NCI-H2227 (cell line): ENCODE results near the gene SEMA3F.
A peak's percentile ranks its signal among the peaks of the same experiment; 100 is the strongest.

ENCODE experiments used
- DNase-seq: peaks from one replicate; lab custom pipeline; 2025; ENCODE audit not compliant: unreplicated experiment; lab: John Stamatoyannopoulos, UW

SEMA3F gene

GRCh38 chr3:50155491-50155878 is 361 bp downstream of the SEMA3F start:
- no peak for DNase-seq

- DNase-seq = no peak
Measured at GRCh38 chr3:50155891-50156290, 767 bp downstream of the SEMA3F start.

GRCh38 chr3:50156549-50157493 is 1.7 kb downstream of the SEMA3F start:
- DNase-seq = peak; percentile 22

DNA sequence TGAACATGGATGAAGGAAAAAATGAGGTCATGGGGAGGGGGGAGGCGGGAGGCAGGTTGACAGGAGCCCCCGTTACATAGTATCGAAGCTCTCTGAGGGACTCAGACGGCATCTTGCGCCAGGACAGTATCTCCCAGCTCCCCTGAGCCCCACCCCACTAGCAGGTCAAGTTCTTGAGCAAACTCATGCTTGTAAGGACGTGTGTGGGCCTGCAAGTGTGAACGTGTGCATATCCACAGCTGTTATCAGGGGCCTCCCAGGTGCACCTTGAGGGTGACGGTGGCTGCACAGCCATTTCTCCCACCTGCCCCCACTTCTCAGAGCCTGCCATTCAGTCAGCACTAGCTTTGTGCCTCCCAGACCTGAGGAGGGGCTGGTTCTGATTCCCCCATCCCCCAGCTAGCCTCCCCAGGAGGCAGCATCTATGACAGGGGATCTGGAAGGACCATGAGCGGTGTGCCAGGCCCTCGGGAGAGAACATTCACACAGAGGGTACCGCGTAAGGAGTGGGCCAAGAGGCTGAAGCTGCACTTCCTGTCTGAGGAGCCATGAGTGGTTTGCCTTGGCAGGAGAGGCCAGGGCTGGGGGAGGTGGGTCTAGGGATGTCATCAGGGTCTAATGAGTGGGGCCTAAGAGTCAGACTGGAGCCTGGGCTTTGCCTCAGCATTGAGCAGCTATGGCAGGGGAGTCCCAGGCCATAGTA is 2.9 kb downstream of the SEMA3F start:
- no peak for DNase-seq

DNA sequence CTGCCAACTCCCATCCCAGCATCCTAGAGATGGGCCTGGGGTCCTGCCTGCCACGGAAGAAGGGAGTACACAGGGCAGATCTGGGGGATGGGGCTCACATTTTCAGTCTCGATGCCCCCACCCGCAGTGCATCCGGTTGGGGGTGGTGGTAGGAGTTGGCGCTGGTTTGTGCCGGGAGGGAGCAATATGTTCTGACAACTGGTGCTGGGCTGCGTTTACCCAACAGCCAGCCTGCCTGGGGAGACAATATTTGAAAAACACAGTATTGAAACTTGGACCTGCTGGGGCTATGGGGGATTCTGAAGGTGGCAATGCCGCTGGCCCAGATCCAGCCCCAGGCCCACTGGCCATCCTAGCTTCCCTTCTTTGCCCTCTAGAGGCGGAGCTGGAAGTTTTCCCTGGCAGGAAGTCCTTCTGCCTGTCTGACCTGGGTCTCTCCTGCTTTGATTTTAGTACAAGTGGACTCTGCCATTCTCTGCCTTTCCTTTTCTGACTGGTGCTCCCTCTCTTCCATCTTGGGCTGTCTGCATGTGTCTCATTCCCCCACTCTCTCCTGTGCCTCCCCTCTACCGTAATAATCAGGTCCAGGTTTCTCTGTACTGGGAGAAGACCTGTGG is 3.5 kb downstream of the SEMA3F start:
- no peak for DNase-seq

GRCh38 chr3:50160561-50160983 is 5.4 kb downstream of the SEMA3F start:
- DNase-seq = no peak

DNA sequence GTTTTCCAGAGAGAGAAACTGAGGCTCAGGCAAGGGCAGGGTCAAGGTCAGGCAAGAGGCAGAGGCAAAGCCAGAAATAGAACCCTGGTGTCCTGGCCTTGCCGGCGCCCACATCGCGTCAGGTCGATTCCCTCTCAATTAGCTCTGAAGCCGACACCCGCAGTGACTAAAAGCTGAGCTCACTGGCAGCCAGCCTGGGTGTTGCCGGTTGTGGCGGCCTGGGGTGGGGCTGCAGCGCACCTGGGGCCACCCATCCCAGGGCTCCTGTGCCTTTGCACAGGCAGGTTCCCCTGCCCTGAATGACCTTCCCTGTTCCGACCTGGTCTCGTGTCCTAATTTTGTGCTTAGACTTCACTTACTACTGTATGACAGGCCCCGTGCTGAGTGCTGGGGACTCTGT is 6.2 kb downstream of the SEMA3F start:
- DNase-seq = no peak

DNA sequence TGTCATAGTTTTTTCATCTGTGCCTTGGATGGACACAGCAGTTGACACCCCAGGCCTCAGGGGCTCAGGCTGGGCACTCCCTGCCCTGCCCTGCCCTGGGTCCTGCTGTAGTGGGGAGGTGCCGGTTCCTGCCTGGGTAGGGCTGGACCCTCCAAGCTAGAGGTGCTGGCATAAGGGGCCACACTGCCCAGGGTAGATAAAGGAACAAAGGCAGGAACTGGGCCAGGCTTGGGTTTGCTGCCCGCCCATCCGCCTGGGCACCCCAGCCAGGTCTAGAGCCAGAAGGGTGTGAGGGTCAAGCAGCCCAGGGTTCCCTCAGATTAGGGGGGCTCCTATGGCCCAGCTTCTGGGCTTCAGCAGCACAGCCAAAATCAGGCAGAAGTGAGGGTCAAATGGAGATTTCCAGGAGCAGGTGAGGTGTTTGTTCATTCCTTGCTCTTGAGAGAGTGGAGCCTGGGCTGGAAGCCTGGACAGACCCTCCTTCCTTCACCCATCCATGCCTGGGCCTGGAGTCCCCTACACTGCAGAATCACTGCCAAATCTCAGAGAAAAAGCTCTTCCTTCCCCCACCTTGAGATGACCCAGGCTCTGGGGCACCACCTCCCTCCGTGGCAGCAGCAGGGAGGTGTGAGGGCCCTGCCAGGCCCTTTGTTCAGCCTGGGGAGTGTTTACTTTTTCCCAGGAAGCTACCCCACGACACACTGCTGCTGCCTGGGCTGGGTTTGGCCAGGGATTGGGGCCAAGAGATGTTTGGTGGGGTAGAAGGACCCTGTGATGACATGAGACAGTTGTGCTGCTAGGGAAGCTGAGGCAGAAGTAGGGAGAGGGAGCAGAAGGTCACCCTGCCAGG is 7.1 kb downstream of the SEMA3F start:
- DNase-seq = no peak

- DNase-seq = no peak
Measured at GRCh38 chr3:50163572-50164455, 8.7 kb downstream of the SEMA3F start.

DNA sequence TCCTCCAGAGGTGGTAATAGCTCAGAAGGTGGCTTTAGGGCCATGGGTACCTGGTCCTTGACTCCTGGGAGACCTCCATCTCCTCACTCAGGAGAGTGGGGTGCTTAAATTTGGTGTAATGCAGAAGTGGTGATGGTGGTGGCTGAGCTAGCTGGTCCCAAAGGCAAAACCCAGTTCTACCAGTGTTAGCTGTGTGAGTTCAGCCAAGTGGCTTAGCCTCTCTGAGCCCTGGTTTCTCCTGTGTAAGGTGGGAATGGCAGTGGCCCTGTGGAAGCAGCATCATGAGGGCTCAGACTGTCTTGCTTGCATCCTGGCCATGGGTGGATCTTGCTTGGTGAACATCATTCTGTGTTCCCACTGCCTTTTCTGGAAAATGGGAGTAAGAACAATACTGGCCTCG is 9.4 kb downstream of the SEMA3F start:
- no peak for DNase-seq

- DNase-seq = no peak
Measured at GRCh38 chr3:50164984-50165909, 10.1 kb downstream of the SEMA3F start.

DNA sequence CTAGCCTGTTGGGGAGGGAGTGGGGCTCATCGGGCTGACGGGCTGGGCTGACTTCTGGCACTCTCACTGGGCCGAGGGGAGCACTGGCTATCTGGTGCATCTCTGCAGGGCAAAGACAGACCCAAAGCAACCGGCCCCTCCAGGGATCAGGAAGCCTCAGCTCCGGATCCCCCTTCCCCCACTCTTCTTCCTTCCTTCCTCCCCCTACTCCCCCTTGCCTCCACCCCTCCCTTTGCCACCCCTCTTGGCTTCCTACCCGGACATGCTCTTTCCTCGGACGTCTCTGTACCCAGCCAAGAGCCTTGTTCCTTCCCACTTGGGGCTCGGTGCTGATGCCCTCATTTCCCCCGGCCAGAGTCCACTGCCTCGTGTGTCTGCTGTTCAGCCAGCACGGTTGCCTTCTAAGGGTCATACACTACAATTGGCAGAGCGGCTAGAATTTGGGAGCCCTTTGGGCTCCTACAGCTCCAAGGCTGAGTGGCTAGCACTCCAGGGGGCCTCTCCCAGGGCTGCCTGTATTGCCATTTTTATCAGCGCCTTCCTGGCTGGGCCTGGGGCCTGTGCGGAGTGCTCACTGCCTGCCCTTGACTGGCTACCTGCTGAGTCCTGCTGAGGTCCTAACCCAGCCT is 10.9 kb downstream of the SEMA3F start:
- no peak for DNase-seq

GRCh38 chr3:50166620-50167019 is 11.5 kb downstream of the SEMA3F start:
- DNase-seq = no peak

DNA sequence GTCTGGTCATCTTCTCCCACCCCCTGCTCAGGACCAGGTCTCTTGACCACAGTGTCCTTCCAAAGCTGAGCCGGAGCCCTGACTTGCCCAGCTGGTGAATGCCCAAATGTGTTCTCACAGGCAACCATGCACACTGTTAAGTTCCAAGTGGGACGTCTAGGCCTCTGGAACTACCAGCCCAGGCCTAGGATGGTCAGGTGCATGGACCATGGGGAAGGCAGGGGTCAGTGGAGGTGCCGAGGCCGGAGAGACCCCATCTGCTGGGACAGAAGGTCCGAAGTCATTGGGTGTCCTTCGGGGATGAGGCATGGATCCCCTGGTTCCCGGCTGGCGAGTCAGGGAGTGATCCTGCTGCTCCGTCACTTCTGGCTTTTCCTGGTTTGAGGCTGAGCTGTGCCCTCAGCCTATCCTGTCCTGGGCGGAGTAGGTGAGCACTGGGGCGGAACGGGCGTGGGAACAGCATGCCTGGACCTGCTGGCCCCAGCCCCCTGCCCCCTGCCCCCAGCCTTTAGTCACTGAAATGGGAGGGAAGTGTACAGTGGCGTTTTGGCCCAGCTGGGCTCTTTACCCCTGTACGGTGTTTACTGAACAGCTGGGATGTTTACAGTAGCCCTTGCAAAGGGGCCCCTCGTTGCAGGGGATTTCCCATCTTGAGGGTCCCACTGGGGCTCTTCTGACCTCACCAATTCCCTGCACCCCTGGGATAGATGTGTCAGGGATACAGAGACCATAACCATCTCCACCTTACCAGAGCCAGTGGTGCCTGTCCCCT is 12.1 kb downstream of the SEMA3F start:
- no peak for DNase-seq

DNA sequence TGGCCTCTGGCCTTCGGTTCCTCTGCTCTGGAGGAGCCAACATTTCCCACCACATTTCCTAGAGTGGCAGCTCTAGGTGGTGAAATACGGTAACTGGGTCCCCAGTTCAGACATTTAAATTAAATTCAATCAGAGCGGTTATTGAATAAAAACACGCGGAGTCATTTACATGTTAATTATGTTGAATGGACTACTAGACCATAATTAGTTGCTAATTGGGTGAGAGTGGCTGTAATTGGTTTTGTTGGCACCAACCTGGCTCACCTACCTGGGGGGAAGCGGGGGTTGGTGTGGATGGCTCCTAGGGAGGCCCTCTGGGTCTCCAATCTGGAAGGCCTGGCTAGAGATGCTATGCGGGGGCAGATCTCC is 12.7 kb downstream of the SEMA3F start:
- no peak for DNase-seq

DNA sequence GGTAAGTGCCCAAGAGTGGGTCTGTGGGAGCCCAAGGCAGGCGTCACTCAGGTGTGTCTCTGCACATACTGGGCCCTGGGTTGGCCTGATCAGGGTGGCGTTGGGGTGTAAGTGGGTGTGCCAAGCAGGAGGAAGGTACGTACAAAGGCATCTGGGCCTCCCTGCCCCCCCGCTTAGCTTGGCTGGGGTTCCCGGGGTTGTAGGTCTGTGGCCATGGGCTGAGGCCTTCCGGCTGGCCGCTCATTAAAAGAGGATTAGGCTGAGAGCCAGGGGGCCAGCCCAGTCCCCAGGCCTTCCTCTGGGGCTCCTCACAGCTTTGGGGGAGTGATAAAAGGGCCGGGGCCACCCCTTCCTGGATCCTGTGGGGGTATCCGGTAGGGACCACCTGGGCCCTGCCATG is 13.3 kb downstream of the SEMA3F start:
- DNase-seq = no peak

- no peak for DNase-seq
Measured at GRCh38 chr3:50168791-50169190, 13.7 kb downstream of the SEMA3F start.
